GDM1 (cell line): ENCODE measurements around the gene ATIC.

Source experiments
- DNase-seq: peaks from one replicate; lab custom pipeline; 2025; lab: John Stamatoyannopoulos, UW

ATIC gene

GRCh38 chr2:215399067-215399716 is 87.3 kb downstream of the ATIC start:
- DNase-seq, result no peak
